ENCODE measurements around the gene LDLRAD1. TPM values are rescaled to one million over a fixed set of nuclear protein-coding genes. Genes with fewer than 3 reads are reported as not detected.
A peak's percentile ranks its signal among the peaks of the same experiment; 100 is the strongest.

The LDLRAD1 gene
- total and polyA plus RNA-seq, 2 of the 13 experiments (the other 11 are each of a cell fraction or from before 2014, with no cell fraction given): 2.5 to 14.0 TPM

DNA sequence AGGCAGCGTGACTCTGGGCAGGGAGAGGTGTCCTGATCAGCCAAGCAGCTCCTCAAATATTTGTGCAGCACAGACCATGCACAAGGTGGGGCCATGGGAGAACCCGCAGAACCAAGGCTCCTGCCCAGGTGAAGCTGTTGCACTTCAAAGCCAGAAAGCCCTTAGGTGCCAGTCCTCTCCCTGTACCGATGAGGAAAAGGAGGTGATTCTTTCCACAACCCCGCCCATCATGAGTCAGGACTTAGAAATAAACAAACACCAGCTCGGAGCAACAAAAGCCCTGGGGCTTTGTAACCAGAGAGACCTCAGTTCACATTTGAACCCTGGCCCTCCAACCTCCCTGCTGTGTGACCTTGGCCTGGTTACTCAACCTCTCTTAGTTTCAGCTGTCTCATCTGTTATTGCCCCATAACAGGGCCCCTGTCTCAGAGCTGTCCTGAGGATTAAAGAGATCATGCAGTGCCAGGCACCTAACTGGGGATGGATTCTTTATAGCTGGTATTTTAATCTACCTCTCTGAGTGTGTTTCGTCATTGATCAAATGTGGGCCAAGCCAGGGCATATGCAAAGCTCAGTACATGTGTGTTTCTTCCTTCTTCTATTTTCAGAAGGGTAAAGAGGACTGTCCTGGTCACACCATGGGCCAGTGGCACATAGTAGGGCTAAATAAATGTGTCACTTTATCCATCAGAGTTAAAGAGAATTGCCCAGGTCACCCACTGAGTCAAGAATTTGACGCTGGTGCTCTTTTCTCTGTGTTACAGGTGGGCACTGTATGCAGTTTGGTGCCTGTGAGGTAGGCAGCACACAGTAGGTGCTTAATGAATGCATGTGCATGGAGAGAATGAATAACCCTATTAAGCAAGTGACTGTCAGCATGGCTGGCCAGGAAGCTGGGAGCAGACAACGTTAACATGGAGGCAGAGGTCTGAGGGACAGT lies 1.4 kb downstream of the LDLRAD1 start (continued):
- TF ChIP-seq, protein P1, sequence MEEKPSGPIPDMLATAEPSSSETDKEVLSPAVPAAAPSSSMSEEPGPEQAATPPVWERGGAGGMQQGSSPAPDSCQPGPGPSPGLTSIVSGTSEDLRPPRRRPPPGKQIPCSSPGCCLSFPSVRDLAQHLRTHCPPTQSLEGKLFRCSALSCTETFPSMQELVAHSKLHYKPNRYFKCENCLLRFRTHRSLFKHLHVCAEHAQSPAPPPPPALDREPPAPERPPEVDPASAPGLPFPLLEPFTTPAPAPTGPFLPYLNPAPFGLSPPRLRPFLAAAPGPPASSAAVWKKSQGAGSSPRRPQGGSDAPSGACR (CRISPR knock-in tag; IDR thresholded peaks at IDR 0.05): no peak
- TF ChIP-seq CEBPB (IDR thresholded peaks at IDR 0.05; ENCODE audit: borderline replicate concordance, low read depth, low read length) (peak; percentile 95), CCDC6 (CRISPR knock-in tag; IDR thresholded peaks at IDR 0.05) (no peak), MYNN (CRISPR knock-in tag; IDR thresholded peaks at IDR 0.05; ENCODE audit: low read depth) (0 out of 2 replicates have a peak, but pooled peaks have one; percentile 51), ZBTB42 (CRISPR knock-in tag; IDR thresholded peaks at IDR 0.05) (no peak), KDM1A (CRISPR knock-in tag; IDR thresholded peaks at IDR 0.05) (peak; percentile 97), DPF2 (CRISPR knock-in tag; IDR thresholded peaks at IDR 0.05; ENCODE audit: borderline replicate concordance, low read depth) (peak; percentile 60), ZNF329 (CRISPR knock-in tag; IDR thresholded peaks at IDR 0.05; ENCODE audit: low read depth) (0 out of 2 replicates have a peak, but pooled peaks have one; percentile 37), EEA1 (CRISPR knock-in tag; IDR thresholded peaks at IDR 0.05; ENCODE audit: borderline replicate concordance) (no peak), ZNF691 (CRISPR knock-in tag; IDR thresholded peaks at IDR 0.05; ENCODE audit: borderline replicate concordance, low read depth) (0 out of 2 replicates have a peak, but pooled peaks have one; percentile 29), SIX1 (CRISPR knock-in tag; IDR thresholded peaks at IDR 0.05; ENCODE audit: borderline replicate concordance) (no peak), ZNF205 (CRISPR knock-in tag; IDR thresholded peaks at IDR 0.05) (no peak), ZNF773 (CRISPR knock-in tag; IDR thresholded peaks at IDR 0.05; ENCODE audit: borderline replicate concordance) (no peak), HMG20B (CRISPR knock-in tag; conservative IDR thresholded peaks at IDR 0.05) (peak; percentile 51; the same call in 1 of the 2 replicates), ZNF136 (CRISPR knock-in tag; IDR thresholded peaks at IDR 0.05; ENCODE audit: low read depth) (0 out of 2 replicates have a peak, but pooled peaks have one; percentile 33), THRA (CRISPR knock-in tag; IDR thresholded peaks at IDR 0.05; ENCODE audit: borderline replicate concordance) (peak; percentile 100), SMAD9 (CRISPR knock-in tag; IDR thresholded peaks at IDR 0.05) (no peak)
- TF ChIP-seq, protein P2, sequence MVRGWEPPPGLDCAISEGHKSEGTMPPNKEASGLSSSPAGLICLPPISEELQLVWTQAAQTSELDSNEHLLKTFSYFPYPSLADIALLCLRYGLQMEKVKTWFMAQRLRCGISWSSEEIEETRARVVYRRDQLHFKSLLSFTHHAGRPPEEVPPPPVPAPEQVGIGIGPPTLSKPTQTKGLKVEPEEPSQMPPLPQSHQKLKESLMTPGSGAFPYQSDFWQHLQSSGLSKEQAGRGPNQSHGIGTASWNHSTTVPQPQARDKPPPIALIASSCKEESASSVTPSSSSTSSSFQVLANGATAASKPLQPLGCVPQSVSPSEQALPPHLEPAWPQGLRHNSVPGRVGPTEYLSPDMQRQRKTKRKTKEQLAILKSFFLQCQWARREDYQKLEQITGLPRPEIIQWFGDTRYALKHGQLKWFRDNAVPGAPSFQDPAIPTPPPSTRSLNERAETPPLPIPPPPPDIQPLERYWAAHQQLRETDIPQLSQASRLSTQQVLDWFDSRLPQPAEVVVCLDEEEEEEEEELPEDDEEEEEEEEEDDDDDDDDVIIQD (CRISPR knock-in tag; IDR thresholded peaks at IDR 0.05; ENCODE audit: low read depth): peak; percentile 68; the same call in 1 of the 2 replicates
- TF ChIP-seq, protein P3, sequence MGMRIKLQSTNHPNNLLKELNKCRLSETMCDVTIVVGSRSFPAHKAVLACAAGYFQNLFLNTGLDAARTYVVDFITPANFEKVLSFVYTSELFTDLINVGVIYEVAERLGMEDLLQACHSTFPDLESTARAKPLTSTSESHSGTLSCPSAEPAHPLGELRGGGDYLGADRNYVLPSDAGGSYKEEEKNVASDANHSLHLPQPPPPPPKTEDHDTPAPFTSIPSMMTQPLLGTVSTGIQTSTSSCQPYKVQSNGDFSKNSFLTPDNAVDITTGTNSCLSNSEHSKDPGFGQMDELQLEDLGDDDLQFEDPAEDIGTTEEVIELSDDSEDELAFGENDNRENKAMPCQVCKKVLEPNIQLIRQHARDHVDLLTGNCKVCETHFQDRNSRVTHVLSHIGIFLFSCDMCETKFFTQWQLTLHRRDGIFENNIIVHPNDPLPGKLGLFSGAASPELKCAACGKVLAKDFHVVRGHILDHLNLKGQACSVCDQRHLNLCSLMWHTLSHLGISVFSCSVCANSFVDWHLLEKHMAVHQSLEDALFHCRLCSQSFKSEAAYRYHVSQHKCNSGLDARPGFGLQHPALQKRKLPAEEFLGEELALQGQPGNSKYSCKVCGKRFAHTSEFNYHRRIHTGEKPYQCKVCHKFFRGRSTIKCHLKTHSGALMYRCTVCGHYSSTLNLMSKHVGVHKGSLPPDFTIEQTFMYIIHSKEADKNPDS (CRISPR knock-in tag; IDR thresholded peaks at IDR 0.05): no peak
- TF ChIP-seq, protein P4, sequence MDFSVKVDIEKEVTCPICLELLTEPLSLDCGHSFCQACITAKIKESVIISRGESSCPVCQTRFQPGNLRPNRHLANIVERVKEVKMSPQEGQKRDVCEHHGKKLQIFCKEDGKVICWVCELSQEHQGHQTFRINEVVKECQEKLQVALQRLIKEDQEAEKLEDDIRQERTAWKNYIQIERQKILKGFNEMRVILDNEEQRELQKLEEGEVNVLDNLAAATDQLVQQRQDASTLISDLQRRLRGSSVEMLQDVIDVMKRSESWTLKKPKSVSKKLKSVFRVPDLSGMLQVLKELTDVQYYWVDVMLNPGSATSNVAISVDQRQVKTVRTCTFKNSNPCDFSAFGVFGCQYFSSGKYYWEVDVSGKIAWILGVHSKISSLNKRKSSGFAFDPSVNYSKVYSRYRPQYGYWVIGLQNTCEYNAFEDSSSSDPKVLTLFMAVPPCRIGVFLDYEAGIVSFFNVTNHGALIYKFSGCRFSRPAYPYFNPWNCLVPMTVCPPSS (IDR thresholded peaks at IDR 0.05): no peak

Measured in HepG2 (cell line).